HG03159 (cell line): ENCODE data around the gene GRPEL2.

Source experiments
- ATAC-seq: cut with Tn5 transposase; IDR thresholded peaks from one replicate; pipeline ENCODE4 v1.9.1; 2021; ENCODE audit warnings: mild to moderate bottlenecking, moderate library complexity; ENCODE audit not compliant: unreplicated experiment

Gene GRPEL2, protein sequence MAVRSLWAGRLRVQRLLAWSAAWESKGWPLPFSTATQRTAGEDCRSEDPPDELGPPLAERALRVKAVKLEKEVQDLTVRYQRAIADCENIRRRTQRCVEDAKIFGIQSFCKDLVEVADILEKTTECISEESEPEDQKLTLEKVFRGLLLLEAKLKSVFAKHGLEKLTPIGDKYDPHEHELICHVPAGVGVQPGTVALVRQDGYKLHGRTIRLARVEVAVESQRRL

DNA sequence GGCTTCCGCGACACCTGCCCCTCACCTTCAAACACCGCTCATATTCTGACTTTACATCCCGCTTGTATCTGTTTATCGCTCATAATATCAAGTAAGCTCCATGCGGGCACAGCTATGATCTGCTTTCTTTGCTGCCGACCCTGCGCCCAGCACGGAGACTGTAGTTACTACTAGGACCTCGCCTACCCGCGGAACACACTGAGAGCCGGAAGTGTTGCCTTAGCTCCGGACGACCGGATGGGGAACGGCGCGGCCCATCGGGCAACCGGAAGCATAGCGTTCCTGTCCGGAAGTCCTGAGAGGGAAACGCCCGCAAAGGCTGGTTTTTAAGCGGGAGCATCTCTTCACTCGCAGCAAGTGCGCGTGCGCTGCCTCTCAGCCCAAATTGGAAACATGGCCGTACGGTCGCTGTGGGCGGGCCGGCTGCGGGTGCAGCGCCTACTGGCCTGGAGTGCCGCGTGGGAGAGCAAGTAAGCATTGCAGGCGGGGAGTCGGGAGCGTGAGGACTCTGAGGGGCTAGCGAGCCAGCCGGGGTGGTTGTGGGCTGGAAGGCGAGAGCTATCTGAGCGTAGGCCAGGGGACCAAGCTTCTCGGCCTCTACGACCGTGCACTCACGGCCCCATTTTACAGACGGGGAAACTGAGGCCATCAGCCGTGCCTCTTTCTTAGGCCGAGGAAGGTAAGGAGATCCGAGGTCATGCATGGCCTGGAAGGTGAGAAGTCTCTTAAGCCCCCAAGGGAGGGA lies at the start of gene GRPEL2:
TSS of gene GRPEL2 (plus strand) at position 353 of the 745 bp plus-strand sequence. CDS start at position 394, 41 bp downstream.
- peak; percentile 98 for ATAC-seq

DNA sequence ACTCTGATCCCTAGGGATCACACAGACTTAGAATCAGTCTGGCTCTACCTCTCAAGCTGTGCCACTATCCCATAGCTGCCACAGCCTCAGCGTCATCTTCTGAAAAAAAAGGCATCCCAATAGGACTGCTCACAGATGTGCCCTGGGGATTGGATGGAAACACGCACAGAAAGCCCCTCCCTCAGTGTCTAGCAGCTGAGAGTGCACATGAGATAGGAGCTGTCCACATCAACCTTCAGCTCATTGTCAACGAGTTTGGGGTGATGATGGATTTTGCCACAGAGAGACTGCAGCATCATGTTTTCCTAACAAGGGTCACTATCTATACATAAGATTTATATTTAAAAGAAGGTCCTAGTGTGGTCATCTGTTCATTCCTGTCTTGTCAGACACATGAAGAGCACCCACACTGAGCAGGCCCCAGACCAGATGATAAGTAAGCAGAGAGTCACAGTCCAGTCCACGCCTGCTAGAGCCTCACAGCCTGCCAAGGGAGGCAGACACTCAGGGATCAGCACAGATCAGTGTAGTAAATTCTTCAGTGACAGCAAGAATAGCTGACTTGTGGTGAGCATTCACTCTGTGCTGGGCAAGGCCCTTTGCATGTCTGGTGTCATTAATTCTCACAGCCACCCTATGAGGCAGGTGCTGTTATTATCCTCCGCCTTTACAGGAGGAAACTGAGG lies 47.8 kb upstream of the GRPEL2 start:
- ATAC-seq = no peak

DNA sequence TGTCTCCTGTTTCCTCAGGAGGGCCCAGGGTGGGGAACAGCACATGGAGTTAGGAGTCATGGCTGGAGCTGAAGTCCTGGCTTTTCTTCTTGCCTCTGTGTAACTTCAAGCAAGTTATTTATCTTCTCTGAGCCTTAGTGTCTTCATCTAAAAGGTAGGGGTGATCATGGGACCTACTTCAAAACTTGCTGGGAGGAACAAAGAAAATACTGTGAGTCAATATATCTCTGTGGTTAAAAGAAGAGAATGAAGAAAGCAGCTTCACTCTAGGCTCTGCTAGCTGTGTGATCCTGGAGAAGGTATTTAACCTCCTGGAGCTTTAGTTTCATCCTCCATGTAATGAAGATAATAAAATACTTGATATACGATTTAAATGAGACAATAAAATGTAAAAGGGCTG lies 47.1 kb upstream of the GRPEL2 start:
- no peak for ATAC-seq

DNA sequence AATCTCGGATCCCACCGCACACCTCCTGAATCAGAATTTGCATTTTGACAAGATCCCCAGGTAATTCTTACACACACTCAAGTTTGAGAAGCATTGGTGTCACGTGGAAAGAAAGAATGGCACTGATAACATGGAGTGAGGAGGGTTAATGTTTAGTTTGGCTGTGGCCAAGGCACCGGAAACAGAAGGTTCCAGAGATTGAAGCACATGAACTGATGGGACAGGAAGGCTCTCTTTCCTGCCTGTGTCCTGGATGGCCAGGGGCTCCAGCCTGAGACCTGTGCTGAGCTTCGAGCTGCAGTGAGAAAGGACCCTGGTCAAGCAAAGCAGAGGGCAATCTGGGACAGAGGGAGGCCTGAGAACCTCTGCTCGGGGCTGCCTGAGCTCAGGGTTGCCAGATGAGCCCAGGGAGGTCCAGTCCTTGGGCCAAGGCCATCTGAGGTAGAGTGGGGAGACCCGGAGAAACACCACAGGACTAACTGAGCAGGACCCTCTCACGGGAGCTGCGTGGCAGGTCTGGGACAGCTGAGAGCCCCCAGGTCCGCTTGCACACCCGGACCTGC lies 46.4 kb upstream of the GRPEL2 start:
- ATAC-seq = no peak

DNA sequence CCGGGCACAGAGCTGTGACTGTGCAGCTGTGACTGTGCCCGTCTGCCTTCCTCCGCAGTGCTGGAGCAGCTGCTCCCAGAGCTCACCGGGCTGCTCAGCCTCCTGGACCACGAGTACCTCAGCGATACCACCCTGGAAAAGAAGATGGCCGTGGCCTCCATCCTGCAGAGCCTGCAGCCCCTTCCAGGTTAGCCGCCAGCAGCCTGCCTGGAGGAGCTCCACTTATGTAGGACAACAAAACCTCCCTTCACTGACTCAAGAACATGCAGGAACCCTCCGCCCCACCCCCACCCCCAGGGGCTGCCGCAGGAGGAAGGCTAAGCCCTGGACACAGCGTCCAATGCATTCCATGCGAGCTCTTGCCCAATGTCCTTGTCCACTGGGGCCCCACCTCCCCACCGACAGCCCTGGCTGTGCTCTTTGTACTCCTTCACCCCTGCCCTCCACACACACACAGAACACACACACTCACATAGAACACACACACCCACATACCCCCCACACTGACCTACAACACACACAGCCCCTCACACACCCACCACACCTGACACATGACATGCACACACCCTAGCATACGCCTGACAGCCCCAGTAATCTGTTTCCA lies 45.7 kb upstream of the GRPEL2 start:
- no peak for ATAC-seq

DNA sequence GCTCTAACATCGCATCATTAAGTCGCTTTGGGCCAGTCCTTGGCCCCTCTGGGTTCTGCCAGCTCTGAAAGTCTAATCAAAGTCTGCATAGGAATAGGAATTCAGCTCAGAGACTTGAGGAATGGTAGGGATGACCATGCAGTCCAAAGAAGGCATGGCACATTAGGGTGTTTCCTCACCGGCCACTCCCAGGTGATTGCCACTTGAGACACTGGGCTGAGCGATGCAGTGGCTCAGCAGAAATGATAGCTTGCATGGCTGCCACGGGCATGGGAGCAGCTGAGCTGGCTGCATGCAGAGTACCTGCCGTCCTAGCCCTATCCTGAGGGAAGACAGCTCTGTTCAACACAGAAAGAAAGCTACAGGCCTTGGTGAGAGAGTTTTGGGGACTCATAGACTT lies 44.9 kb upstream of the GRPEL2 start:
- no peak for ATAC-seq

DNA sequence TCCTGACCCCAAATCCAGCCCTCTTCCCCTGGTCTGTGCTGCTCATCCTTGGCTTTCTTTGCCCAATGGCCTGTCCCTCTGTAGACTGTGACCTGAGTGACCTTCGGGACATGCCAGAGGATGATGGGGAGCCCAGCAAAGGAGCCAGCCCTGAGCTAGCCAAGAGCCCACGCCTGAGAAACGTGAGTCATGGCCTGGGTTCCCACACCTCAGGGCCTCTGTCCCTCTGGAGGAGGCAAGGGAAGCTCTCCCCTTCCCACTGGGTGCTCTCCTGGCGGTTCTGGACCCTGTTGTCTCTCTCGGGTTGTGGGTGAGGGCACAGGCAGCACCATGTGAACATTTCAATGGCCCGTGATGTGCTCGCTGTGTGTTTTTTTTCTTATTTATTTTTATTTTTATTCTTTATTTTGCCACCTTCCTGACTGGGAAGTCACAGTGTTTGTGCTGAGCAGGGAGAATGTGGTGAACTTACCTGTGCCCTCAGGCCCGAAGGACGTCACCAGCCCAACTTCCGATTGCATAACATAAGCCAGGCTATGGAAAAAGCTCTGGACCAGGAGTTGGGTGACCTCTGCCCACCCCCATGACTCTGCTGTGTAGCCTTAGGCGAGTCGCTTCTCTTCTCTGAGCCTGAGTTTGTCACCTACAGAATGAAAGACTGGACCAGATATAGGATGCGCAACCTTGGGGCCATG lies 44.1 kb upstream of the GRPEL2 start:
- no peak for ATAC-seq

DNA sequence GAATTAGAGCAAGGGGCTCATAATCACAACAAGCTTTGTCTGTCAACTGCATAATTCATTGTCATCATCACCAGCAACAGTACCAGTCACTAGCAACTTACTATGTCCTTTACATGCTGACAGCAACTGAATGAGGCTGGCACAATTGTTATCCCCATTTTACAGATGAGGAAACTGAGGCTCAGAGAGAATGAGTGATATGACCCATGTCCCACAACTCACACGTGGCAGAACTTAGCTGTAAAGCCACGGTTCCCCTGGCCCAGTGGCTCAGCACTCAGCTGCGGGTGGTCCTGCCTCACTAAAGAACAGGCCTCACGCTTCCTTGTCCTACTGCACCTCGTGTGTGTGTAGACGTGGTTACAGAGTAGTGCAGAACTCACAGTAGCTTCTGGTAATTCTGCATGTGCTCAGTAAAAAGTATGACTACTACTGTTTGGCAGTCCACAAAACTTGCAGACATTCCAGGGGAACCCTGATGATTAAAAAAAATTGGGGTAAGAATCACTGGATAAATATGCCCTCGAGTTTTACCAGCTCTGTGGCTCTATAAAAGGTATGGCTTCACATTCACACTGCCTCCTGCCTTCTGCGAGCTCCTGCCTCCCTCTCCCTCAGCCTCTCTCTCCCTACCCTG lies 43.4 kb upstream of the GRPEL2 start:
- ATAC-seq = no peak

DNA sequence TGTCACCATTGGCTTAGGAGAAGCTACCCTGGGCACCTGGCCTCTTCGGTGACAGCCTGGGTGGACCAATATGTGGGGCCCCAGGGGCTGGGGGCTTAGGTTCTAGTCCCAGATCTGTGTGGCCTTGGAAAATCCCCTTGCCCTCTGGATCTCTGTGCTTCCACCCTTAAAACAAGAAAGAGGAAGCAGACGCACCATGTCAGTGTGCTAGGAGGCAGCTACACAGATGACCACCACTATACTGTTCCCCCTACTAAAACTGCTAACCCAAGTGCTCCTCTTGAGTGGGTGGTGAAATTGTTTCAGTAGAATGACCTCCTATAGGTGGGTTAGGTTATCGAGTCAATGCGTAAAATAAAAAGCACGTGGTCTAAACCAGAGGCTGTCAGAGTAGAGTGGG lies 42.7 kb upstream of the GRPEL2 start:
- no peak for ATAC-seq

DNA sequence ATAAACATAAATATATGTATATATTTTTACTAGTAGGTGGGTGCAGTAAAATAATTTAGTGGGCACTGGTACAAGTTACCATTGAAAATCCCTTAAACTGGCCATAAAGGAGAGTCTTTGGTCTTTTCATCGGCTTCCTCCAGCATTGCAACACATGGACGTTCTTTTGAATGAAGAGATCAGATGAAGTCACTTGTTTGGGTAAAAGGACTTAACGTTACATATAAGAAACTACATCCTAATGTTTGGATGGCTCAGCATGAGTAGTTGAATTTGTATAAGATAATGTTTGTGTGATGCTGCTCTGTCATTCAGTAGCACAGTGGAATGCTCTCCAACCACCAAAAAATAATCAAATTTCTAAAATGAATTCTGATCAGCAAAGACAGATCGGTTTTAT lies 42.1 kb upstream of the GRPEL2 start:
- ATAC-seq = no peak

DNA sequence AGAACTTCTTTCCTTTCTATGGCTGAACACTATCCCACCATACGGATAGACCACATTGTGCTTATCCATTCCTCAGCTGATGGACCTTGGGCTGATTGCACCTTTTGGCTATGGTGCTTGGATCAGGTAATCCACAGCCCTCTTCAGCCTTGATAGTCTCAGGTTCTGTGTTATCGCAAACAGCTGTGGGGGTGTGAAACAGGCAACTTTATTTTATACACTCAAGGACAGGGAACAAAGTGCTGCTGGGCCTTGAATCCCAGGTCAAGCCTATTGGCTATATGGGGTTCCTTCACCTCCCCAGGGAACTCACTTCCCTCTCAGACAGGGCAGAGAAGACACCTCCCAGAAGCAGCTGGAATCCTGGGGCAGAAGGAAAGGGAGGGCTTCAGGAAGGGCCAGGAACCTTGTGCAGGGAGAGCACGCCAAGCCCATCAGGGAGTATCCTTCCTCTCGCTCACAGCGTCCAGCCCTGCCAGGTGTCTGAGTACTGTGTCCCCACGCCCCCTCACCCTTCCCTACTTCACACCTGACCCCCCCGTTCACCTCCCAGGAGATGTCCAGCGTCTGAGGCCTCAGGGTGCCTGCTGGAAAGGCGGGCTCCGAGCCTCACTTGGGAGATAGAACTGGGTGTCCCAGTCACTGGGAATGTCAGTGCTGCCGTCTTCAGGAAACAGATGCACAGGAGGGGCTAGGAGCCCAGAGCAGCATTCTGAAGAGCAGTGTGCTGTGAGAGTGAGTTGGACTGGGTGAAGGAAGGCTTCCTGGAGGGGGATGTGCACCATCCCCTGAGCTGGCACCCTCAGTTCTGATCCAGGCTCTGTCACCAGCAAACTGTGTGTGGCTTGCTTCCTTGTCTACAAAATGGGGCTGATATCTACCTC lies 40.9 kb upstream of the GRPEL2 start:
- ATAC-seq = no peak

DNA sequence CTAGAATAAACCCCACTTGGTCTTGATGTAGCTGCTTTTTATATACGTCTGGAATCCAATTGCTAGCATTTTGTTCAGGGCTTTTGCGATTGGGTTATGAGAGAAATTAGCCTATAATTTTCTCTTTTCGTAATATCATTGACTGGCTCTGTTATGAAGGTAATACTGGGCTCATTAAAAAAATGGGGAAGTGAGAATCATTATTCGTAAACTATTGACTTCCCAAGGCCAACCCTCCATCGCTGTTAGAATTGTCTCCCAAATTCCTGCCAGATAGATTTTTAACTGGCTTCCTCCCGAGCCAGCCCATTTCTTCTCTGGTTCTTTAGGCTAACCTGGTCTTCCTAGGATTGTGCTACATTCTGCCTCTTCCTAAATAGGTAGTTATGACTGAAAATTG lies 35.9 kb upstream of the GRPEL2 start:
- ATAC-seq = no peak

DNA sequence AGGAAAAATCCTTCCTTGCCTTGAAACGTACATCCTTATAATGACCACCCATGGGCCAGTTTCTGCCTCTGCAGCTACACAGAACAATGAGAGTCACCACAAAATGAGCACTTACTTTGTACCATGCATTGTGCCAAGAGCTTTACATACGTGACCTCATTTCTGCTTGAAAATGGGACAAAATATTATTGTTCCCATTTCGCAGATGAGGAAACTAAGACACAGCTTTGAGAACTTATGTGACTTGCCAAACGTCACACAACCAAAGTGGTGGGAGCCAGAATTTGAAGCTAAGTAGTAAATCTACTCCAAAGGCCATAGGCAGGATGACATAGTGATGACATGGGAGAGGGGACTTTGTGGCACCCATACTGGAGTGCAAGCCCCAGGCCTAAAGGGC lies 34.8 kb upstream of the GRPEL2 start:
- ATAC-seq = no peak

DNA sequence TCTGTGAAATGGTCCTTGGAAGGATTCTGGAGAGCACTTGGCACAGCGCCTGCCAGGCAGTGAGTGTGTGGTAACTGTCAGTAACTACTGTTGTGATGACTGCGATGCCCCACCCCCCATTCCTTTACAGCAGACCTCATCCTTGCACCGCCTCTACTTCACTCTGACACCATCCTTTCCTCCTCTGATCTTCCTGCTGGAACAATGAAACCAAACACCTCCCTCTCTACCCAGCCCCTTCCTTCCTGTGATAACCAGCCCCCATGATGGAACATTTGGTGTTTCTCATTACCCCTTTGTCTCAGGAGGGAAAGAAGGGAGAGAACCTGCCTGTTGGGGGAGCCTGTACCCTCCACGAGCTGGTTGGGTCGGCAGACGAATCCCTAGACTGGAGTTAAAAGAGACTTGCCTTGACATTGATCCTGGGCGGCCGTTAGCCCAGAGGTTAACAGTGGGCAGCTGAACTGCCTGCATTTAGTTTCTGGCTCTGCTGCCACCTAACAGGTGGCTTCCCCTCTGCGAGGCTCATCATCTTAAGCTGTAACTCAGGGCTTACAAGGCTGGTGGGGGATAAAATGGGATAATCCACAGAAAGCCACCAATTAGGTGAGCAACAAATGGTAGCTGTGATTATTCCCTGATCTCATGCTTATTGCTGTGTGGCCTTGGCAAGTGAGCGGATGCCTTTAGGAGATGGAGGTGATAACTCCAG lies 34.2 kb upstream of the GRPEL2 start:
- no peak for ATAC-seq

DNA sequence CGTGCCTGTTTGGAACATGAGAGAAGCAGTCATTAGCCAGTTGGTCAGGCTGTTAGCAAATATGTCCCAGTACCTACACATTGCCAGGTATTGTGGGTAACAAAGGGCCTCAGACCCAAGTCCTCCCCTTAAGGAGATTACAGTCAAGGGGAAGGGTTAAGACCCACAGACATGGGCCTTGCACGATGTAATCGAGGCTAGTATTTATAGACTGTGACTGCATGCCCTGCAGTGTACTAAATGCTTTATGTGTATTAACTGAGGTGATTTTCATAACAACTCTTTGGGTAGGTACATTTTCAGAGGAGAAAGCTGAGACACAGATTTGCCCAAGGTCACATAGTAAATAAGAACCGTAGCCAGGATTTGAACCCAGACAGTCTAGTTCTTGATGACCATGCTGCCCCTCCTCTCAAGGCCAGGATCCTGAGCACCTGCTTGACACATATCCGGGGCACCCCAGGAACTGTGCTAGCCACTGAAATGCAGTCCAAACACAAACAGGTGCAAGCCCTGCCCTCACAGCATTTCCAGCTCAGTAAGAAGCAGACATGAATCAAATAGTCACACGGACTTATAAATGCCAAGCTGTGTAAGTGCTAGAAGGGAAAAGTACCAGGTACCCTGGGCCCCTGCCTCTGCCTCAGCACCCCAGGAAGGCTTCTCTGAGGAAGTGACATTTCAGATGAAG lies 32.0 kb upstream of the GRPEL2 start:
- ATAC-seq = no peak

DNA sequence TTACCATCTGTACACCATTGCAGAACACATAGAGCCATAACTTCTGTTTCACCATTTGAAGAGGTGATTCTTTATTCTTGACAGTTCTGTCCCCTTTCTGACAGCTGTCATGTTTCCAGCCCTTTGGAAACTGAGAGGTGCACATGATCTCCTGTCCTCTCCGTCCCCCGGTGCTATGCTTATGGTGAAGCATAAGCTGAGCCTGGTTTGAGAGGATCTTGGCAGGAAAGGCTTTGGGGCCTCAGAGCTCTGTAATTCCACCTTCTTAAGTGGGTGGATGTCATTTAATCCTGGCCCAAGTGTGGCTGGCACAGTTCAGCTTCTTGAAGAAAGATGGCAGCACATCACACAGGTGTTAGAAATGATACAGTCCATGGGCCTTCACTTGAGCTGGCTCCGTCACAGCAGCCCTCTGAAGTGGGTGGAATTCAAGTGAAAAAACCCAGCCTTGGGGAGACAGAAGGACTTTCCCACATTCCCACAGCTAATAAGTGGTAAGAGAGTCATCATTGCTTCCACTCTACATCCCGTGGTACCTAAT lies 30.7 kb upstream of the GRPEL2 start:
- ATAC-seq = no peak

DNA sequence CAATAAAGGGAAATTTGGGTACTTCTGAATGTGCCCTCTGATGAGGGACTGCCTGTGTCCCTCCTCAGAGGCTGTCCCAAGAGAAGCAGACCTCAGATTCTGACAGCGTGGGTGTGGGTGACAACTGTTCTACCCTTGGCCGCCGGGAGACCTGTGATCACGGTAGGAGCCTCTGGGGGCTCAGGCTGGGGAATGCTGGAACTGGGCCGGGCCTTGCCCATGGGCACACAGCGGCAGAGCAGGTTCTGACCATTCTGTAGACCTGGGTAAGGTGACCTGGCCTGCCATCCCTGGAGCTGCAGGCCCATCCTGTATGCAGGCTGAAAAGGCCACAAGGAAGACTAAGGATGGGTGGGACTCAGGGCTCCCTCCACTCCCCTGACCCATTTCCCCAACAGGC lies 29.5 kb upstream of the GRPEL2 start:
- ATAC-seq = no peak
